HCT116 (cell line): ENCODE results near the gene KRTAP12-4. TPM values are rescaled to one million over a fixed set of nuclear protein-coding genes. Genes with fewer than 3 reads are reported as not detected.

Experiments used
- ATAC-seq: fragments of 200-7000 bp; cut with Tn5 transposase; 2 replicates; pipeline ENCODE4 v1.9.1; 2020; ENCODE audit warnings: mild to moderate bottlenecking, moderate library complexity
- BruUV-seq: library from RNA; stranded (reverse); fragments of 400-500 nt; replicated peaks from 2 replicates; lab custom pipeline; 2021; lab: Mats Ljungman, UMichigan
- CTCF ChIA-PET: fragments of 300-600 bp; sonication (Branson Sonifier 250); formaldehyde crosslinking; loops from one replicate; lab custom pipeline; 2021; ENCODE audit warnings: antibody characterized with exemption; lab: Charles Lee
- POLR2A ChIA-PET: fragments of 300-600, 350-600 bp; sonication (Branson Sonifier 250); formaldehyde crosslinking; loops from one replicate; lab custom pipeline; 2021; ENCODE audit warnings: antibody characterized with exemption; lab: Charles Lee
- RAD21 ChIA-PET, 2 experiments: fragments of 300-600 bp; sonication (Branson Sonifier 250); formaldehyde crosslinking; loops; one replicate each; lab custom pipeline; 2023; ENCODE audit warnings: low total read pairs in 2 of 2; ENCODE audit not compliant: uncharacterized antibody in 2 of 2, unreplicated experiment in 2 of 2, low non-redundant PET in 1 of 2; lab: Charles Lee
- DNase-seq: peaks from one replicate; pipeline ENCODE4 v3.0.0-alpha.2; 2010; ENCODE audit warnings: low read depth, low spot score
- H2AFZ ChIP-seq: fragments of 200-600 bp; shearing (Covaris generic), sonication (generic); 2 replicates; pipeline ENCODE4 v1.6.1; 2017; ENCODE audit warnings: low read depth, mixed run types, mixed read lengths, antibody characterized with exemption, low read length; ENCODE audit not compliant: poor library complexity, severe bottlenecking
- H3K27ac ChIP-seq: 2 replicates; pipeline ENCODE4 v1.5.1; 2012; ENCODE audit warnings: low read depth, low read length
- H3K27me3 ChIP-seq: fragments of 200-600 bp; sonication (generic); 2 replicates; pipeline ENCODE4 v1.6.1; 2016; ENCODE audit warnings: mixed run types, low read length, mixed read lengths; ENCODE audit not compliant: insufficient read depth
- H3K36me3 ChIP-seq, 2 experiments: fragments of 200-500 bp in 1 of 2; fragments of 200-600 bp in 1 of 2; sonication (Bioruptor generic) in 1 of 2; sonication (generic) in 1 of 2; 2 replicates each; pipeline versions ENCODE4 v1.5.1 to v1.6.1; 2014 to 2016; ENCODE audit warnings: low read length in 2 of 2, inconsistent platforms in 1 of 2, mixed read lengths in 1 of 2, mixed run types in 1 of 2; ENCODE audit not compliant: insufficient read depth in 2 of 2, control insufficient read depth in 1 of 2
- H3K4me1 ChIP-seq, 2 experiments: fragments of 200-600 bp in 1 of 2; sonication (generic) in 1 of 2; 2 replicates each; pipeline versions ENCODE4 v1.5.1 to v1.6.1; 2012 to 2017; ENCODE audit warnings: low read length in 2 of 2, inconsistent platforms in 1 of 2, mild to moderate bottlenecking in 1 of 2, mixed read lengths in 1 of 2, mixed run types in 1 of 2, moderate library complexity in 1 of 2; ENCODE audit not compliant: insufficient read depth in 2 of 2, control insufficient read depth in 1 of 2
- H3K4me2 ChIP-seq: fragments of 200-600 bp; sonication (generic); 2 replicates; pipeline ENCODE4 v1.6.1; 2017; ENCODE audit warnings: mixed run types, low read length, mixed read lengths
- H3K4me3 ChIP-seq, 2 experiments: fragments of 200-600 bp in 1 of 2; sonication (generic) in 1 of 2; replicated peaks in 1 of 2; 2 replicates each; pipeline ENCODE4 v1.5.1; 2011 to 2016; ENCODE audit warnings: low read length in 2 of 2, control low read depth in 1 of 2, low read depth in 1 of 2, mild to moderate bottlenecking in 1 of 2, mixed read lengths in 1 of 2, mixed run types in 1 of 2
- H3K79me2 ChIP-seq: fragments of 200-600 bp; sonication (generic); 2 replicates; pipeline ENCODE4 v1.6.1; 2017; ENCODE audit warnings: mild to moderate bottlenecking, mixed run types, low read length, moderate library complexity, mixed read lengths; ENCODE audit not compliant: insufficient read depth
- H3K9ac ChIP-seq: fragments of 200-600 bp; sonication (generic); 2 replicates; pipeline ENCODE4 v1.6.1; 2016; ENCODE audit warnings: low read length, mixed read lengths
- H3K9me2 ChIP-seq: fragments of 200-600 bp; sonication (generic), shearing (Covaris generic); 2 replicates; pipeline ENCODE4 v1.6.1; 2017; ENCODE audit warnings: mixed run types, mild to moderate bottlenecking, moderate library complexity; ENCODE audit not compliant: insufficient read depth
- H3K9me3 ChIP-seq, 2 experiments: fragments of 200-500 bp in 1 of 2; fragments of 200-600 bp in 1 of 2; sonication (Bioruptor generic) in 1 of 2; sonication (generic) in 1 of 2; 2 replicates each; pipeline ENCODE4 v1.6.1; 2014 to 2017; ENCODE audit warnings: low read length in 2 of 2, mixed read lengths in 2 of 2, inconsistent platforms in 1 of 2, low read depth in 1 of 2, mild to moderate bottlenecking in 1 of 2, mixed run types in 1 of 2, moderate library complexity in 1 of 2; ENCODE audit not compliant: control insufficient read depth in 1 of 2, insufficient read depth in 1 of 2
- H4K20me1 ChIP-seq: fragments of 200-600 bp; sonication (generic), shearing (Covaris generic); 2 replicates; pipeline ENCODE4 v1.6.1; 2017; ENCODE audit warnings: mixed run types, mild to moderate bottlenecking, moderate library complexity; ENCODE audit not compliant: insufficient read depth
- CBX3 ChIP-seq: IDR thresholded peaks from 2 replicates; pipeline ENCODE4 v1.6.1; 2012; ENCODE audit warnings: low read depth
- CEBPB ChIP-seq: IDR thresholded peaks from 2 replicates; pipeline ENCODE4 v1.6.1; 2012; ENCODE audit warnings: low read depth
- EGR1 ChIP-seq: IDR thresholded peaks from 2 replicates; pipeline ENCODE4 v1.6.1; 2012; ENCODE audit warnings: low read depth
- ELF1 ChIP-seq: IDR thresholded peaks from 2 replicates; pipeline ENCODE4 v1.6.1; 2012; ENCODE audit warnings: low read depth, borderline replicate concordance
- EZH2 ChIP-seq: fragments of 200-600 bp; sonication (generic); IDR thresholded peaks from 2 replicates; pipeline ENCODE4 v1.6.1; 2017; ENCODE audit warnings: antibody characterized with exemption, mixed run types
- EZH2phosphoT487 ChIP-seq: fragments of 200-600 bp; IDR thresholded peaks from 2 replicates; pipeline ENCODE4 v1.6.1; 2018; ENCODE audit warnings: antibody characterized with exemption, borderline replicate concordance
- FOSL1 ChIP-seq: IDR thresholded peaks from 2 replicates; pipeline ENCODE4 v1.6.1; 2012; ENCODE audit warnings: low read depth
- JUND ChIP-seq: IDR thresholded peaks from 2 replicates; pipeline ENCODE4 v1.6.1; 2012
- POLR2AphosphoS5 ChIP-seq: IDR thresholded peaks from 2 replicates; pipeline ENCODE4 v1.6.1; 2011; ENCODE audit warnings: mild to moderate bottlenecking, low read depth, low read length, moderate library complexity
- RAD21 ChIP-seq: IDR thresholded peaks from 2 replicates; pipeline ENCODE4 v1.6.1; 2012; ENCODE audit warnings: low read depth, mild to moderate bottlenecking
- SIN3A ChIP-seq: IDR thresholded peaks from 2 replicates; pipeline ENCODE4 v1.6.1; 2012; ENCODE audit warnings: low read depth
- SP1 ChIP-seq: IDR thresholded peaks from 2 replicates; pipeline ENCODE4 v1.6.1; 2012; ENCODE audit warnings: low read depth
- SRF ChIP-seq: IDR thresholded peaks from 2 replicates; pipeline ENCODE4 v1.6.1; 2012; ENCODE audit warnings: low read depth
- TCF7L2 ChIP-seq: IDR thresholded peaks from 2 replicates; pipeline ENCODE4 v1.7.0; 2011; ENCODE audit warnings: borderline replicate concordance, inconsistent platforms; ENCODE audit not compliant: insufficient read depth, insufficient read length; ENCODE audit errors: extremely low read depth
- ZBTB33 ChIP-seq: IDR thresholded peaks from 2 replicates; pipeline ENCODE4 v1.6.1; 2011; ENCODE audit warnings: mild to moderate bottlenecking, low read length, moderate library complexity; ENCODE audit not compliant: insufficient replicate concordance; ENCODE audit errors: extremely low read depth
- ZNF274 ChIP-seq: fragments of 200-500 bp; sonication (Bioruptor generic); IDR thresholded peaks from 2 replicates; pipeline ENCODE4 v1.6.1; 2014; ENCODE audit warnings: mild to moderate bottlenecking, low read depth, low read length, inconsistent platforms
- intact Hi-C: fragments of 100-400 bp; cut with micrococcal nuclease; formaldehyde crosslinking; loops from 2 replicates; pipeline ENCODE4 v1.10.0; 2022
- total RNA-seq: library from RNA; stranded (reverse); gene quantifications from one replicate; pipeline ENCODE4 v1.2.1, GENCODE V29; 2021; ENCODE audit not compliant: unreplicated experiment
- TF ChIP-seq, protein P1 (sequence below): IDR thresholded peaks from 2 replicates; pipeline ENCODE4 v1.6.1; 2012; ENCODE audit warnings: low read depth
- TF ChIP-seq, protein P2 (sequence below): IDR thresholded peaks from 2 replicates; pipeline ENCODE4 v1.6.1; 2012

The KRTAP12-4 gene
- total RNA-seq, 1 experiment from 2014 or later: not detected

- H3K9me2 ChIP-seq: no peaks in the 10 kb centered on the region
- intact Hi-C loops: no loop called here
- no peak overlapping the region for H3K27ac ChIP-seq
- POLR2A ChIA-PET: no interaction called here
- TF ChIP-seq EZH2phosphoT487: no peak
- no peak for TF ChIP-seq EZH2
- TF ChIP-seq SIN3A: no peak
- TF ChIP-seq JUND: no peak
- no peak for TF ChIP-seq EGR1
- TF ChIP-seq POLR2AphosphoS5: no peak
- no peak for TF ChIP-seq TCF7L2
- CTCF ChIA-PET: no interaction called here
- no peaks in the 10 kb centered on the region for H3K4me1 ChIP-seq
- DNase-seq (no peak), ATAC-seq (no peak)
- no peaks in the 10 kb centered on the region for H3K27me3 ChIP-seq
- no TSS peak for BruUV-seq
- peaks cover 10 to 29% of the 10 kb centered on the region in 2 experiments; a peak in 3 of 4 replicates for H3K9me3 ChIP-seq
- H4K20me1 ChIP-seq: no peaks in the 10 kb centered on the region
- no peak overlapping the region for H3K4me3 ChIP-seq
- H3K79me2 ChIP-seq: no peaks in the 10 kb centered on the region
- H3K36me3 ChIP-seq: no peaks in the 10 kb centered on the region
- no peak overlapping the region for H3K4me2 ChIP-seq
- RAD21 ChIA-PET: no interaction called here
- no peak overlapping the region for H3K9ac ChIP-seq
- no peak overlapping the region for H2AFZ ChIP-seq
Observed at GRCh38 chr21:44626262-44626661, 28.2 kb downstream of the KRTAP12-4 start.

GRCh38 chr21:44625756-44626155 is 28.7 kb downstream of the KRTAP12-4 start:
- ChIA-PET CTCF (no interaction called here), POLR2A (no interaction called here), RAD21 (no interaction called here)
- peaks cover 10 to 32% of the 10 kb centered on the region in 2 experiments; a peak in 3 of 4 replicates for H3K9me3 ChIP-seq
- H3K4me2 ChIP-seq: no peak overlapping the region
- ATAC-seq (no peak), DNase-seq (no peak)
- no peaks in the 10 kb centered on the region for H3K4me1 ChIP-seq
- no peaks in the 10 kb centered on the region for H3K79me2 ChIP-seq
- no peaks in the 10 kb centered on the region for H3K27me3 ChIP-seq
- no peak overlapping the region for H3K27ac ChIP-seq
- no peaks in the 10 kb centered on the region for H3K36me3 ChIP-seq
- no peak overlapping the region for H3K4me3 ChIP-seq
- H4K20me1 ChIP-seq: no peaks in the 10 kb centered on the region
- no peak overlapping the region for H2AFZ ChIP-seq
- no TSS peak for BruUV-seq
- H3K9ac ChIP-seq: no peak overlapping the region
- H3K9me2 ChIP-seq: no peaks in the 10 kb centered on the region
- intact Hi-C loops: no loop called here
- no peak for TF ChIP-seq CEBPB
- TF ChIP-seq ZBTB33: no peak
- no peak for TF ChIP-seq EZH2phosphoT487
- TF ChIP-seq EZH2: no peak
- TF ChIP-seq SP1: no peak
- TF ChIP-seq FOSL1: no peak
- TF ChIP-seq RAD21: no peak
- TF ChIP-seq, protein P1, sequence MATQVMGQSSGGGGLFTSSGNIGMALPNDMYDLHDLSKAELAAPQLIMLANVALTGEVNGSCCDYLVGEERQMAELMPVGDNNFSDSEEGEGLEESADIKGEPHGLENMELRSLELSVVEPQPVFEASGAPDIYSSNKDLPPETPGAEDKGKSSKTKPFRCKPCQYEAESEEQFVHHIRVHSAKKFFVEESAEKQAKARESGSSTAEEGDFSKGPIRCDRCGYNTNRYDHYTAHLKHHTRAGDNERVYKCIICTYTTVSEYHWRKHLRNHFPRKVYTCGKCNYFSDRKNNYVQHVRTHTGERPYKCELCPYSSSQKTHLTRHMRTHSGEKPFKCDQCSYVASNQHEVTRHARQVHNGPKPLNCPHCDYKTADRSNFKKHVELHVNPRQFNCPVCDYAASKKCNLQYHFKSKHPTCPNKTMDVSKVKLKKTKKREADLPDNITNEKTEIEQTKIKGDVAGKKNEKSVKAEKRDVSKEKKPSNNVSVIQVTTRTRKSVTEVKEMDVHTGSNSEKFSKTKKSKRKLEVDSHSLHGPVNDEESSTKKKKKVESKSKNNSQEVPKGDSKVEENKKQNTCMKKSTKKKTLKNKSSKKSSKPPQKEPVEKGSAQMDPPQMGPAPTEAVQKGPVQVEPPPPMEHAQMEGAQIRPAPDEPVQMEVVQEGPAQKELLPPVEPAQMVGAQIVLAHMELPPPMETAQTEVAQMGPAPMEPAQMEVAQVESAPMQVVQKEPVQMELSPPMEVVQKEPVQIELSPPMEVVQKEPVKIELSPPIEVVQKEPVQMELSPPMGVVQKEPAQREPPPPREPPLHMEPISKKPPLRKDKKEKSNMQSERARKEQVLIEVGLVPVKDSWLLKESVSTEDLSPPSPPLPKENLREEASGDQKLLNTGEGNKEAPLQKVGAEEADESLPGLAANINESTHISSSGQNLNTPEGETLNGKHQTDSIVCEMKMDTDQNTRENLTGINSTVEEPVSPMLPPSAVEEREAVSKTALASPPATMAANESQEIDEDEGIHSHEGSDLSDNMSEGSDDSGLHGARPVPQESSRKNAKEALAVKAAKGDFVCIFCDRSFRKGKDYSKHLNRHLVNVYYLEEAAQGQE: no peak
- TF ChIP-seq ZNF274: no peak
- TF ChIP-seq ELF1: no peak
- TF ChIP-seq, protein P2, sequence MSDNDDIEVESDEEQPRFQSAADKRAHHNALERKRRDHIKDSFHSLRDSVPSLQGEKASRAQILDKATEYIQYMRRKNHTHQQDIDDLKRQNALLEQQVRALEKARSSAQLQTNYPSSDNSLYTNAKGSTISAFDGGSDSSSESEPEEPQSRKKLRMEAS: no peak
- TF ChIP-seq SRF: no peak
- TF ChIP-seq POLR2AphosphoS5: no peak
- TF ChIP-seq CBX3: no peak
